H1 (cell line): Measurements from ENCODE around the gene FAM219A. TPM values are rescaled to one million over a fixed set of nuclear protein-coding genes. Genes with fewer than 3 reads are reported as not detected.

Experiments
- CTCF ChIA-PET: fragments of 300-600 bp; sonication (Branson Sonifier 250); formaldehyde crosslinking; loops from one replicate; lab custom pipeline; 2021; ENCODE audit not compliant: partially characterized antibody; lab: Charles Lee
- POLR2A ChIA-PET: fragments of 300-600 bp; sonication (Branson Sonifier 250); formaldehyde crosslinking; loops from one replicate; lab custom pipeline; 2021; ENCODE audit warnings: inconsistent platforms; ENCODE audit not compliant: partially characterized antibody; lab: Charles Lee
- DNase-seq, 2 experiments: peaks; one replicate each; pipeline versions ENCODE4 v3.0.0 to v3.0.0-alpha.2; 2010 to 2022; ENCODE audit warnings: low spot score in 2 of 2, low read depth in 1 of 2, mixed read lengths in 1 of 2
- FAIRE-seq: peaks from 2 replicates; lab custom pipeline; 2011; peaks lifted over from hg19 to GRCh38; lab: Jason Lieb, UNC
- H2AFZ ChIP-seq: 2 replicates; pipeline ENCODE4 v1.8.1; 2012; ENCODE audit warnings: low read length, inconsistent platforms
- H2AK5ac ChIP-seq: 2 replicates; pipeline ENCODE4 v1.6.1; 2013; ENCODE audit warnings: low read depth, low read length
- H2BK120ac ChIP-seq: replicated peaks from 2 replicates; pipeline ENCODE3; 2013; ENCODE audit warnings: low read depth, low read length, inconsistent platforms
- H2BK12ac ChIP-seq: 2 replicates; pipeline ENCODE4 v1.6.1; 2013; ENCODE audit warnings: low read depth, low read length
- H2BK15ac ChIP-seq: 2 replicates; pipeline ENCODE4 v1.6.1; 2013; ENCODE audit warnings: low read length
- H2BK20ac ChIP-seq: 2 replicates; pipeline ENCODE4 v1.6.1; 2013; ENCODE audit warnings: low read length
- H2BK5ac ChIP-seq: 2 replicates; pipeline ENCODE4 v1.6.1; 2013; ENCODE audit warnings: low read depth, low read length
- H3K14ac ChIP-seq: 2 replicates; pipeline ENCODE4 v1.6.1; 2013; ENCODE audit warnings: inconsistent platforms; ENCODE audit not compliant: insufficient read length
- H3K18ac ChIP-seq: 2 replicates; pipeline ENCODE4 v1.6.1; 2013; ENCODE audit warnings: low read length; ENCODE audit errors: extremely low read depth
- H3K23ac ChIP-seq: 2 replicates; pipeline ENCODE4 v1.6.1; 2013; ENCODE audit warnings: inconsistent platforms; ENCODE audit not compliant: insufficient read length
- H3K23me2 ChIP-seq: 2 replicates; pipeline ENCODE4 v1.6.1; 2013; ENCODE audit warnings: low read depth, low read length
- H3K27ac ChIP-seq: 2 replicates; pipeline ENCODE4 v1.6.1; 2011; ENCODE audit warnings: low read depth, low read length, inconsistent platforms
- H3K27me3 ChIP-seq, 4 experiments: replicated peaks in 1 of 4; 1 replicate in 1 of 4; 2 replicates in 3 of 4; pipeline versions ENCODE4 v1.6.1 to v1.8.1; 2011 to 2013; ENCODE audit warnings: low read length in 3 of 4, mild to moderate bottlenecking in 3 of 4, inconsistent platforms in 2 of 4, mixed read lengths in 2 of 4, moderate library complexity in 1 of 4; ENCODE audit not compliant: control insufficient read depth in 3 of 4, insufficient read depth in 3 of 4; ENCODE audit errors: extremely low read depth in 1 of 4
- H3K36me3 ChIP-seq, 4 experiments: 2 replicates each; pipeline versions ENCODE4 v1.6.1 to v1.8.1; 2011 to 2013; ENCODE audit warnings: mild to moderate bottlenecking in 4 of 4, low read length in 3 of 4, moderate library complexity in 2 of 4, control low read depth in 1 of 4, inconsistent platforms in 1 of 4; ENCODE audit not compliant: insufficient read depth in 4 of 4, control insufficient read depth in 2 of 4
- H3K4ac ChIP-seq: replicated peaks from 2 replicates; pipeline ENCODE3; 2013; ENCODE audit warnings: low read length, low read depth, mixed read lengths, inconsistent platforms; ENCODE audit not compliant: insufficient read length
- H3K4me1 ChIP-seq, 4 experiments: replicated peaks in 1 of 4; 1 replicate in 1 of 4; 2 replicates in 3 of 4; pipeline versions ENCODE4 v1.6.1 to v1.8.1; 2011 to 2013; ENCODE audit warnings: low read length in 3 of 4, inconsistent platforms in 2 of 4, mixed read lengths in 1 of 4; ENCODE audit not compliant: insufficient read depth in 4 of 4, control insufficient read depth in 3 of 4
- H3K4me2 ChIP-seq, 2 experiments: 2 replicates each; pipeline versions ENCODE4 v1.6.1 to v1.8.1; 2011 to 2013; ENCODE audit warnings: low read depth in 2 of 2, low read length in 2 of 2, control low read depth in 1 of 2, inconsistent platforms in 1 of 2, mild to moderate bottlenecking in 1 of 2; ENCODE audit not compliant: insufficient read depth in 1 of 2
- H3K4me3 ChIP-seq, 4 experiments: fragments of 200-600, 300-600 bp in 1 of 4; sonication (generic), shearing (Covaris generic), sonication (Bioruptor Twin) in 1 of 4; 2 replicates each; pipeline versions ENCODE4 v1.5.1 to v1.8.1; 2011 to 2016; ENCODE audit warnings: low read length in 4 of 4, low read depth in 3 of 4, control low read depth in 2 of 4, inconsistent platforms in 2 of 4, mild to moderate bottlenecking in 2 of 4, mixed read lengths in 1 of 4, moderate library complexity in 1 of 4; ENCODE audit not compliant: insufficient read depth in 2 of 4; ENCODE audit errors: extremely low read depth in 1 of 4
- H3K56ac ChIP-seq: replicated peaks from 2 replicates; pipeline ENCODE3; 2013; ENCODE audit warnings: low read depth, mild to moderate bottlenecking, mixed read lengths, low read length, inconsistent platforms; ENCODE audit not compliant: insufficient read length
- H3K79me1 ChIP-seq: 2 replicates; pipeline ENCODE4 v1.6.1; 2013; ENCODE audit warnings: low read depth, low read length, control low read depth
- H3K79me2 ChIP-seq, 2 experiments: 2 replicates each; pipeline versions ENCODE4 v1.6.1 to v1.8.1; 2012 to 2013; ENCODE audit warnings: low read length in 2 of 2, mild to moderate bottlenecking in 2 of 2, inconsistent platforms in 1 of 2; ENCODE audit not compliant: insufficient read depth in 2 of 2, control insufficient read depth in 1 of 2
- H3K9ac ChIP-seq, 4 experiments: replicated peaks in 1 of 4; 1 replicate in 1 of 4; 2 replicates in 3 of 4; pipeline versions ENCODE4 v1.6.1 to v1.8.1; 2011 to 2013; ENCODE audit warnings: low read depth in 3 of 4, low read length in 3 of 4, control low read depth in 2 of 4, mild to moderate bottlenecking in 2 of 4, moderate library complexity in 2 of 4, inconsistent platforms in 1 of 4; ENCODE audit errors: extremely low read depth in 1 of 4
- H3K9me3 ChIP-seq, 2 experiments: 2 replicates each; pipeline versions ENCODE4 v1.6.1 to v1.8.1; 2012 to 2013; ENCODE audit warnings: mild to moderate bottlenecking in 2 of 2, moderate library complexity in 2 of 2, control low read depth in 1 of 2, inconsistent platforms in 1 of 2, low read depth in 1 of 2, low read length in 1 of 2, mixed read lengths in 1 of 2; ENCODE audit not compliant: insufficient read depth in 2 of 2
- H4K20me1 ChIP-seq, 2 experiments: replicated peaks in 1 of 2; 2 replicates each; pipeline versions ENCODE3 to v1.8.1; 2011 to 2013; ENCODE audit warnings: inconsistent platforms in 2 of 2, low read length in 2 of 2, mild to moderate bottlenecking in 1 of 2; ENCODE audit not compliant: insufficient read depth in 2 of 2, control insufficient read depth in 1 of 2
- H4K5ac ChIP-seq: 2 replicates; pipeline ENCODE4 v1.6.1; 2013; ENCODE audit warnings: low read length, low read depth, mixed read lengths, inconsistent platforms; ENCODE audit not compliant: insufficient read length
- H4K8ac ChIP-seq: 2 replicates; pipeline ENCODE4 v1.8.0; 2013; ENCODE audit warnings: mild to moderate bottlenecking, moderate library complexity, low read length, inconsistent platforms; ENCODE audit not compliant: insufficient read depth; ENCODE audit errors: extremely low read depth
- H4K91ac ChIP-seq: replicated peaks from 2 replicates; pipeline ENCODE3; 2013; ENCODE audit warnings: low read length, mixed read lengths, inconsistent platforms; ENCODE audit not compliant: insufficient read length
- ATF3 ChIP-seq: IDR thresholded peaks from 2 replicates; pipeline ENCODE4 v1.6.1; 2011; ENCODE audit warnings: low read depth, mild to moderate bottlenecking, low read length; ENCODE audit not compliant: insufficient read depth
- CREB1 ChIP-seq: IDR thresholded peaks from 2 replicates; pipeline ENCODE4 v1.6.1; 2012; ENCODE audit warnings: inconsistent platforms
- HDAC6 ChIP-seq: IDR thresholded peaks from one replicate; pipeline ENCODE4 v1.7.1; 2012; ENCODE audit warnings: low read depth, mild to moderate bottlenecking, inconsistent platforms, low read length, moderate library complexity
- JUND ChIP-seq: IDR thresholded peaks from 2 replicates; pipeline ENCODE4 v1.6.1; 2011; ENCODE audit warnings: mild to moderate bottlenecking, improper control_type of control experiment, low read length
- KDM1A ChIP-seq: fragments of 200-600, 300-600 bp; sonication (generic); IDR thresholded peaks from 2 replicates; pipeline ENCODE4 v1.7.1; 2016; ENCODE audit warnings: mild to moderate bottlenecking, low read length, borderline replicate concordance
- NRF1 ChIP-seq: IDR thresholded peaks from 2 replicates; pipeline ENCODE4 v1.6.1; 2011; ENCODE audit warnings: mild to moderate bottlenecking, low read depth, low read length, improper control_type of control experiment
- PHF8 ChIP-seq: fragments of 200-600 bp; sonication (generic); conservative IDR thresholded peaks from 2 replicates; pipeline ENCODE4 v1.7.1; 2012; ENCODE audit warnings: low read depth, mild to moderate bottlenecking, inconsistent platforms, low read length, moderate library complexity
- RNF2 ChIP-seq: fragments of 200-900, 300-1000 bp; sonication (generic); IDR thresholded peaks from 2 replicates; pipeline ENCODE4 v1.7.1; 2016; ENCODE audit warnings: borderline replicate concordance, low read depth, mild to moderate bottlenecking, antibody characterized with exemption, low read length; ENCODE audit not compliant: poor library complexity, severe bottlenecking; ENCODE audit errors: missing control alignments
- RXRA ChIP-seq: IDR thresholded peaks from 2 replicates; pipeline ENCODE4 v1.6.1; 2011; ENCODE audit warnings: low read depth, mild to moderate bottlenecking, low read length, moderate library complexity; ENCODE audit not compliant: insufficient read depth
- SIX5 ChIP-seq: IDR thresholded peaks from 2 replicates; pipeline ENCODE4 v1.6.1; 2011; ENCODE audit warnings: mild to moderate bottlenecking, low read depth, low read length
- SP1 ChIP-seq: IDR thresholded peaks from 2 replicates; pipeline ENCODE4 v1.6.1; 2011; ENCODE audit warnings: low read depth, low read length
- SP2 ChIP-seq: IDR thresholded peaks from 2 replicates; pipeline ENCODE4 v1.6.1; 2012; ENCODE audit warnings: mild to moderate bottlenecking, low read length, inconsistent platforms
- SUZ12 ChIP-seq: fragments of 200-600 bp; sonication (generic); IDR thresholded peaks from 2 replicates; pipeline ENCODE4 v1.6.1; 2012; ENCODE audit warnings: mild to moderate bottlenecking, inconsistent platforms, low read length, moderate library complexity, mixed read lengths
- TAF1 ChIP-seq: IDR thresholded peaks from 2 replicates; pipeline ENCODE4 v1.6.1; 2011; ENCODE audit warnings: mild to moderate bottlenecking, low read depth, low read length
- TAF7 ChIP-seq: optimal IDR thresholded peaks from 2 replicates; pipeline ENCODE3; 2011; ENCODE audit warnings: low read depth, mild to moderate bottlenecking, inconsistent platforms, low read length, moderate library complexity, borderline replicate concordance
- WGBS, 2 experiments: shearing (Covaris generic) in 1 of 2; methylation state at CpG; one replicate each; pipeline versions ENCODE4 v1.1.6 to v1.1.7; 2013 to 2015; ENCODE audit warnings: low lambda C conversion rate in 2 of 2, mixed read lengths in 2 of 2, inconsistent platforms in 1 of 2, low coverage in 1 of 2, missing lambda C conversion rate in 1 of 2; ENCODE audit not compliant: insufficient replicate concordance in 2 of 2, insufficient coverage in 1 of 2, insufficient read length in 1 of 2; ENCODE audit errors: extremely low coverage in 1 of 2, missing lambda C conversion rate in 1 of 2; 5-methylcytosine and 5-hydroxymethylcytosine counted together
- polyA plus RNA-seq, 7 experiments: library from polyadenylated mRNA; depleted of rRNA in 3 of 7; stranded (reverse) in 5 of 7; unstranded in 2 of 7; fragments of >200 nt in 5 of 7; fragments of 200-250 nt in 2 of 7; gene quantifications; 1 replicate in 5 of 7; 2 replicates in 1 of 7; 4 replicates in 1 of 7; pipeline versions ENCODE4 v1.2.1 to v1.2.3, GENCODE V29; 2011 to 2013; ENCODE audit warnings: missing spikeins in 2 of 7, mixed read lengths in 2 of 7
- total RNA-seq: library from RNA; stranded (reverse); fragmentation: NEBNext Ultra II Directional; extraction: Animal tissue kit (Norgen Biotek cat#: 25700); gene quantifications from 2 replicates; pipeline ENCODE4 v1.2.1, GENCODE V29; 2021

FAM219A gene
- total and polyA plus RNA-seq, 2 of the 8 experiments (the other 6 are each of a cell fraction or from before 2014, with no cell fraction given): 7.7 to 10.4 TPM

- no peak overlapping the region for H3K4me2 ChIP-seq
- H3K4me3 ChIP-seq: no peak overlapping the region
- H2AFZ ChIP-seq: no peak overlapping the region
- H3K79me2 ChIP-seq: no peaks in the 10 kb centered on the region
- H3K23me2 ChIP-seq: no peaks in the 10 kb centered on the region
- no peak for DNase-seq
- no peak overlapping the region for H2BK15ac ChIP-seq
- H3K27me3 ChIP-seq: no peaks in the 10 kb centered on the region; a peak in 1 of 7 replicates
- H3K14ac ChIP-seq: no peak overlapping the region
- no peak overlapping the region for H2BK20ac ChIP-seq
- H2BK5ac ChIP-seq: no peak overlapping the region
- no peak overlapping the region for H4K91ac ChIP-seq
- no peak overlapping the region for H2AK5ac ChIP-seq
- H3K79me1 ChIP-seq: no peaks in the 10 kb centered on the region
- FAIRE-seq: no peak
- H3K23ac ChIP-seq: no peak overlapping the region
- H4K20me1 ChIP-seq: no peaks in the 10 kb centered on the region
- H3K4ac ChIP-seq: no peak overlapping the region
- H3K56ac ChIP-seq: no peak overlapping the region
- no peak overlapping the region for H2BK120ac ChIP-seq
- no peaks in the 10 kb centered on the region for H3K36me3 ChIP-seq
- no peak overlapping the region for H4K5ac ChIP-seq
- H3K9ac ChIP-seq: no peak overlapping the region
- H3K18ac ChIP-seq: no peak overlapping the region
- ChIA-PET POLR2A (no interaction called here), CTCF (interaction anchor here (0.8 to 4.3 kb wide), 6 partner anchors 10 to 126 kb away, joined by 3 to 16 read pairs (median 6); no protein-coding TSS in a partner anchor)
- 93% methylated on average over 1 of the region's 1 CpG; no CpG with 5 or more reads in 1 of the 2 experiments for whole genome bisulfite sequencing, 2 experiments
- H3K9me3 ChIP-seq: no peaks in the 10 kb centered on the region
- no peak overlapping the region for H3K27ac ChIP-seq
- H2BK12ac ChIP-seq: no peak overlapping the region
- no peak overlapping the region for H4K8ac ChIP-seq
- H3K4me1 ChIP-seq: no peaks in the 10 kb centered on the region
- TF ChIP-seq TAF1 (no peak), HDAC6 (no peak), SP1 (no peak), JUND (no peak), NRF1 (no peak), RXRA (no peak), KDM1A (no peak), RNF2 (no peak), PHF8 (no peak), ATF3 (no peak), SP2 (no peak), SUZ12 (no peak), CREB1 (no peak), TAF7 (no peak), SIX5 (no peak)
Observed at GRCh38 chr9:34465468-34465867, 7.1 kb upstream of the FAM219A start.
